ENCODE data around the gene FNDC3B.

Gene FNDC3B

GRCh38 chr3:172380632-172381031, 341.3 kb downstream of the FNDC3B start:
- no peaks in the 10 kb centered on the region; the same call in 1 of the 2 replicates for H3K9me3 ChIP-seq (ENCODE audit: insufficient read depth, low read depth, low read length)
- no peak overlapping the region for H2AFZ ChIP-seq (ENCODE audit: low read length)

GRCh38 chr3:172383306-172383796, 344.0 kb downstream of the FNDC3B start:
- no peak for TF ChIP-seq CTCF (conservative IDR thresholded peaks at IDR 0.05; ENCODE audit: low read length)
- no peak for TF ChIP-seq EZH2phosphoT487 (IDR thresholded peaks at IDR 0.05; ENCODE audit: borderline replicate concordance)
- no peaks in the 10 kb centered on the region for H4K20me1 ChIP-seq (ENCODE audit: insufficient read depth, low read length, poor library complexity, severe bottlenecking)
- H3F3A ChIP-seq (ENCODE audit: low read depth) = no peaks in the 10 kb centered on the region

More at GRCh38 chr3:172380632-172381031, 341.3 kb downstream of the FNDC3B start:
- Histone ChIP-seq H3F3A (ENCODE audit: low read depth) (no peaks in the 10 kb centered on the region), H3K27me3 (ENCODE audit: insufficient read depth, low read length, poor library complexity, severe bottlenecking) (no peaks in the 10 kb centered on the region), H3K9ac (ENCODE audit: low read depth, low read length, poor library complexity, severe bottlenecking) (no peak overlapping the region), H3K4me2 (ENCODE audit: low read depth, low read length, poor library complexity, severe bottlenecking) (no peak overlapping the region), H3K79me2 (ENCODE audit: insufficient read depth, low read length) (no peaks in the 10 kb centered on the region), H3K9me2 (replicated peaks; ENCODE audit: low read depth, low read length) (no peaks in the 10 kb centered on the region), H3K4me3 (ENCODE audit: low read length, poor library complexity, severe bottlenecking) (no peak overlapping the region), H4K20me1 (ENCODE audit: insufficient read depth, low read length, poor library complexity, severe bottlenecking) (no peaks in the 10 kb centered on the region), H3K4me1 (ENCODE audit: insufficient read depth, low read length, poor library complexity, severe bottlenecking) (no peaks in the 10 kb centered on the region), H3K36me3 (ENCODE audit: insufficient read depth, low read length) (peaks cover 31% of the 10 kb centered on the region)
- TF ChIP-seq CTCF (conservative IDR thresholded peaks at IDR 0.05; ENCODE audit: low read length) (no peak), EZH2phosphoT487 (IDR thresholded peaks at IDR 0.05; ENCODE audit: borderline replicate concordance) (no peak)

GRCh38 chr3:172384836-172385235, 345.5 kb downstream of the FNDC3B start:
- TF ChIP-seq CTCF (conservative IDR thresholded peaks at IDR 0.05; ENCODE audit: low read length) = no peak
- no peak for TF ChIP-seq EZH2phosphoT487 (IDR thresholded peaks at IDR 0.05; ENCODE audit: borderline replicate concordance)
- Histone ChIP-seq H3K9me3 (ENCODE audit: insufficient read depth, low read depth, low read length) (no peaks in the 10 kb centered on the region), H3K4me1 (ENCODE audit: insufficient read depth, low read length, poor library complexity, severe bottlenecking) (no peaks in the 10 kb centered on the region), H3K79me2 (ENCODE audit: insufficient read depth, low read length) (no peaks in the 10 kb centered on the region), H2AFZ (ENCODE audit: low read length) (no peak overlapping the region), H3K36me3 (ENCODE audit: insufficient read depth, low read length) (peaks cover 11% of the 10 kb centered on the region), H3K27me3 (ENCODE audit: insufficient read depth, low read length, poor library complexity, severe bottlenecking) (no peaks in the 10 kb centered on the region), H4K20me1 (ENCODE audit: insufficient read depth, low read length, poor library complexity, severe bottlenecking) (no peaks in the 10 kb centered on the region), H3K9me2 (replicated peaks; ENCODE audit: low read depth, low read length) (no peaks in the 10 kb centered on the region), H3K9ac (ENCODE audit: low read depth, low read length, poor library complexity, severe bottlenecking) (no peak overlapping the region), H3K4me2 (ENCODE audit: low read depth, low read length, poor library complexity, severe bottlenecking) (no peak overlapping the region), H3K4me3 (ENCODE audit: low read length, poor library complexity, severe bottlenecking) (no peak overlapping the region), H3F3A (ENCODE audit: low read depth) (no peaks in the 10 kb centered on the region)

More at GRCh38 chr3:172383306-172383796, 344.0 kb downstream of the FNDC3B start:
- no peaks in the 10 kb centered on the region for H3K4me1 ChIP-seq (ENCODE audit: insufficient read depth, low read length, poor library complexity, severe bottlenecking)
- no peak overlapping the region for H2AFZ ChIP-seq (ENCODE audit: low read length)
- no peaks in the 10 kb centered on the region for H3K27me3 ChIP-seq (ENCODE audit: insufficient read depth, low read length, poor library complexity, severe bottlenecking)
- no peaks in the 10 kb centered on the region; the same call in 1 of the 2 replicates for H3K9me3 ChIP-seq (ENCODE audit: insufficient read depth, low read depth, low read length)
- H3K4me2 ChIP-seq (ENCODE audit: low read depth, low read length, poor library complexity, severe bottlenecking) = no peak overlapping the region
- H3K36me3 ChIP-seq (ENCODE audit: insufficient read depth, low read length) = peaks cover 26% of the 10 kb centered on the region
- no peak overlapping the region for H3K4me3 ChIP-seq (ENCODE audit: low read length, poor library complexity, severe bottlenecking)
- H3K79me2 ChIP-seq (ENCODE audit: insufficient read depth, low read length) = no peaks in the 10 kb centered on the region
- no peaks in the 10 kb centered on the region for H3K9me2 ChIP-seq (replicated peaks; ENCODE audit: low read depth, low read length)
- H3K9ac ChIP-seq (ENCODE audit: low read depth, low read length, poor library complexity, severe bottlenecking) = no peak overlapping the region

Measured in Loucy (cell line).